Nephron (organoid): ENCODE data around the gene CAV2.

Experiments used
- H3K27ac Mint-ChIP-seq, 3 experiments: 2 replicates each; pipeline ENCODE4 v1.8.0; 2020; ENCODE audit warnings: mixed read lengths in 3 of 3, mild to moderate bottlenecking in 2 of 3, moderate library complexity in 1 of 3
- H3K27me3 Mint-ChIP-seq: 2 replicates; pipeline ENCODE4 v1.8.0; 2021; ENCODE audit warnings: low read depth, mild to moderate bottlenecking, moderate library complexity, mixed read lengths
- H3K36me3 Mint-ChIP-seq: 2 replicates; pipeline ENCODE4 v1.8.0; 2020; ENCODE audit warnings: low read depth, mixed read lengths
- H3K4me1 Mint-ChIP-seq: 2 replicates; pipeline ENCODE4 v1.8.0; 2020; ENCODE audit warnings: mixed read lengths
- H3K4me3 Mint-ChIP-seq, 3 experiments: 2 replicates each; pipeline ENCODE4 v1.8.0; 2020; ENCODE audit warnings: mild to moderate bottlenecking in 3 of 3, mixed read lengths in 3 of 3, moderate library complexity in 2 of 3
- H3K9me3 Mint-ChIP-seq: 2 replicates; pipeline ENCODE4 v1.8.0; 2020; ENCODE audit warnings: mixed read lengths
- TF ChIP-seq, protein P1 (sequence below), 3 experiments: fragments of 200-600 bp; sonication (generic); IDR thresholded peaks; one replicate each; pipeline ENCODE4 v1.5.0; 2021; ENCODE audit warnings: antibody characterized with exemption in 3 of 3; ENCODE audit not compliant: unreplicated experiment in 3 of 3

Gene CAV2

DNA sequence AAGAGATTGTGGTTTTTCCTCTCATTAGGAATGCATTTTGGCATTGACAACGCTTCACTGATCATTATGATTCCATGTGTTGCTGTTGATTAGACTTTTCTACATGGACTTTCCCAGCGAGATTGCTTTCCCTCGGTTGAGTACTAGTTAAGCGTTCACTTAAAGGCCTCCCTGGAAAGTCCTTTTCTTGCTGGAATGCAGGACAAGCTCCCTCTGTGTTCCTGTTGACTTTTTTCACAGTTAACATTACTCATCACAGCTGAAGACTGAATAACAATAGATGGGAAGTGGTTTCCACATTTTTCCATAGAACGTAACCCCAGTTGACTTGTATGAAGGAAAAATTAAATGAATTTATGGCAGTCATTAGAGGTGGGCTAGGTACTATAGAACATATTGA lies 22.7 kb downstream of the CAV2 start:
- H3K36me3 Mint-ChIP-seq, result no peaks in the 10 kb centered on the region
- TF ChIP-seq, protein P1, sequence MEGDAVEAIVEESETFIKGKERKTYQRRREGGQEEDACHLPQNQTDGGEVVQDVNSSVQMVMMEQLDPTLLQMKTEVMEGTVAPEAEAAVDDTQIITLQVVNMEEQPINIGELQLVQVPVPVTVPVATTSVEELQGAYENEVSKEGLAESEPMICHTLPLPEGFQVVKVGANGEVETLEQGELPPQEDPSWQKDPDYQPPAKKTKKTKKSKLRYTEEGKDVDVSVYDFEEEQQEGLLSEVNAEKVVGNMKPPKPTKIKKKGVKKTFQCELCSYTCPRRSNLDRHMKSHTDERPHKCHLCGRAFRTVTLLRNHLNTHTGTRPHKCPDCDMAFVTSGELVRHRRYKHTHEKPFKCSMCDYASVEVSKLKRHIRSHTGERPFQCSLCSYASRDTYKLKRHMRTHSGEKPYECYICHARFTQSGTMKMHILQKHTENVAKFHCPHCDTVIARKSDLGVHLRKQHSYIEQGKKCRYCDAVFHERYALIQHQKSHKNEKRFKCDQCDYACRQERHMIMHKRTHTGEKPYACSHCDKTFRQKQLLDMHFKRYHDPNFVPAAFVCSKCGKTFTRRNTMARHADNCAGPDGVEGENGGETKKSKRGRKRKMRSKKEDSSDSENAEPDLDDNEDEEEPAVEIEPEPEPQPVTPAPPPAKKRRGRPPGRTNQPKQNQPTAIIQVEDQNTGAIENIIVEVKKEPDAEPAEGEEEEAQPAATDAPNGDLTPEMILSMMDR (IDR thresholded peaks at IDR 0.05; ENCODE audit: unreplicated experiment in 3 of 3), result no peak

DNA sequence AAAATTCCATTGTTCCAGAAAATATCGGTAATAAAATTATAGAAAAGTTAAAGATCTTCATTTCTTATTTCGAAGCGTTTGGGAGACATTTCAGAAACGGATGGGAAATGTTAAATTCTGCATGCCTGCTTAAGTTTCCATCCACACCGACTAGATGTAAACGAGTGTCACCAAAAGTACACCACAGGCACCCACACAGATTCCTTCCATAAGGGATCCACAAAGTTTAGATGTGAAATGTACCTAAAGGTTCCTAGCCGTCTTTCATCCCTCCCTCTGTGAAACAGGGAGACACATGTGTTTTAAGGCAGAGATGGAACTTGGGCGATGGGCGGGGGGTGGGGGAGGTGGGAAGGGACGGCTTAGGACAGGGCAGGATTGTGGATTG lies 24.7 kb downstream of the CAV2 start:
- Mint-ChIP-seq H3K27me3 (peaks cover 89% of the 10 kb centered on the region), H3K36me3 (no peaks in the 10 kb centered on the region)
- TF ChIP-seq, protein P1 (IDR thresholded peaks at IDR 0.05; ENCODE audit: unreplicated experiment in 3 of 3), result no peak

More for the DNA sequence above, 22.7 kb downstream of the CAV2 start:
- peaks cover 15% of the 10 kb centered on the region for H3K4me1 Mint-ChIP-seq
- peaks cover 77% of the 10 kb centered on the region for H3K27me3 Mint-ChIP-seq
- H3K9me3 Mint-ChIP-seq, result no peaks in the 10 kb centered on the region
- H3K27ac Mint-ChIP-seq, result no peak overlapping the region
- no peak overlapping the region for H3K4me3 Mint-ChIP-seq

DNA sequence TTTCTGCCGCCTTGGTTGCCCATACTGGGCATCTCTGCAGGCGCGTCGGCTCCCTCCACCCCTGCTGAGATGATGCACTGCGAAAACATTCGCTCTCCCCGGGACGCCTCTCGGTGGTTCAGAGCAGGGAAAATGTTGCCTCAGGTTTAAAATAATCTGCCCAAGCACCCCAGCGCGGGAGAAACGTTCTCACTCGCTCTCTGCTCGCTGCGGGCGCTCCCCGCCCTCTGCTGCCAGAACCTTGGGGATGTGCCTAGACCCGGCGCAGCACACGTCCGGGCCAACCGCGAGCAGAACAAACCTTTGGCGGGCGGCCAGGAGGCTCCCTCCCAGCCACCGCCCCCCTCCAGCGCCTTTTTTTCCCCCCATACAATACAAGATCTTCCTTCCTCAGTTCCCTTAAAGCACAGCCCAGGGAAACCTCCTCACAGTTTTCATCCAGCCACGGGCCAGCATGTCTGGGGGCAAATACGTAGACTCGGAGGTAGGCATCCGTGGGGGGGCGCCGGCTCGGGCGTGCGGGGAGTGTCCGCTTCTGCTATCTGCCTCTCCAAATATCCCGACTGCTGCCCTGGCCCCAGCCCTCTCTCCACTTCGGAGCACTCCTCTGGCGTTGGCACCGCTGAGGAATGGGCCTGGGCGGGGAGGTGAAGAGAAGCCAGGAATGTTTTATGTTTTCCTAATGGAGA lies 25.2 kb downstream of the CAV2 start, which contains the start of gene CAV1:
Gene CAV1 (plus strand): TSS at position 428 of the 689 bp plus-strand sequence. CDS start 27 bp downstream, at position 455.
- TF ChIP-seq, protein P1 (IDR thresholded peaks at IDR 0.05; ENCODE audit: unreplicated experiment in 3 of 3), result no peak
- H3K4me1 Mint-ChIP-seq, result peaks cover 15% of the 10 kb centered on the region
- H3K27me3 Mint-ChIP-seq, result peaks cover 90% of the 10 kb centered on the region
- H3K4me3 Mint-ChIP-seq, result peak within 1 kb of the TSS; percentile 79 to 88 (median 88)
- no peaks in the 10 kb centered on the region for H3K36me3 Mint-ChIP-seq
- H3K27ac Mint-ChIP-seq, result no peak within 1 kb of the TSS
- H3K9me3 Mint-ChIP-seq, result no peaks in the 10 kb centered on the region

More for the DNA sequence above, 24.7 kb downstream of the CAV2 start:
- no peak overlapping the region for H3K27ac Mint-ChIP-seq
- peak overlapping the region; percentile 46 to 74 (median 55) for H3K4me3 Mint-ChIP-seq
- H3K4me1 Mint-ChIP-seq, result peaks cover 15% of the 10 kb centered on the region
- H3K9me3 Mint-ChIP-seq, result no peaks in the 10 kb centered on the region

DNA sequence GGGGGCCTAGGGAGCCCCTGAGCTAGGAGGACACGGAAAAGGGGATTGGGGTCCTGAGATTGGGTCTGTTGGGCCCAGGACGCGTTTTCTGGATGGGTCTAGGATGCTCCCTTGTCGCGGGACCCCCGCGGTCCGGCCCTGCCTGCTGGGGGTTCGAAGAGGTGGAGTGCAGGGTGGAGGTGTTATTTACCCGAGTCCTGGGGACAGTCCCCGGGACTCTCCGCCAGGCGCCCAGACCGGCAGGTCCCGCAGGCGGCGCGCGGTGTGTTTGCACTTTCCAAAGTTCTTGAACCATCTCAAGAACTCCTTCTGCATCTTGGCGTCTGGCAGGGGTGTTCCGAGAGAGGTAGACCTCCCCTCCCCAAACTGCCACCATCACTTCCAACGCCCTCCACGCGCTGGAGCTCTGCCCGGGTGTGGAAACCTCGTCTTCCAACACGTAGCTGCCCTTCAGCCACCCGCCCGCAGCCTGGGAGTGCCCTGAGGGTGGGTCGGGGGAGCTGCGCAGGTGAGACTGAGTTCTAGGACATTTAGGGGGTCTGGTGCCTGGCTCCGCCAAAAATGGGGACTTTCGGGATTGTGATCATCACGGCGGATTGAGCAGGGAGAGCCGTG lies 25.9 kb downstream of the CAV2 start:
- Mint-ChIP-seq H3K36me3 (no peaks in the 10 kb centered on the region), H3K9me3 (no peaks in the 10 kb centered on the region), H3K27ac (no peak overlapping the region), H3K27me3 (peaks cover 91% of the 10 kb centered on the region), H3K4me1 (peaks cover 15% of the 10 kb centered on the region), H3K4me3 (peak overlapping the region; percentile 79 to 88 (median 88))
- TF ChIP-seq, protein P1 (IDR thresholded peaks at IDR 0.05; ENCODE audit: unreplicated experiment in 3 of 3), result no peak

DNA sequence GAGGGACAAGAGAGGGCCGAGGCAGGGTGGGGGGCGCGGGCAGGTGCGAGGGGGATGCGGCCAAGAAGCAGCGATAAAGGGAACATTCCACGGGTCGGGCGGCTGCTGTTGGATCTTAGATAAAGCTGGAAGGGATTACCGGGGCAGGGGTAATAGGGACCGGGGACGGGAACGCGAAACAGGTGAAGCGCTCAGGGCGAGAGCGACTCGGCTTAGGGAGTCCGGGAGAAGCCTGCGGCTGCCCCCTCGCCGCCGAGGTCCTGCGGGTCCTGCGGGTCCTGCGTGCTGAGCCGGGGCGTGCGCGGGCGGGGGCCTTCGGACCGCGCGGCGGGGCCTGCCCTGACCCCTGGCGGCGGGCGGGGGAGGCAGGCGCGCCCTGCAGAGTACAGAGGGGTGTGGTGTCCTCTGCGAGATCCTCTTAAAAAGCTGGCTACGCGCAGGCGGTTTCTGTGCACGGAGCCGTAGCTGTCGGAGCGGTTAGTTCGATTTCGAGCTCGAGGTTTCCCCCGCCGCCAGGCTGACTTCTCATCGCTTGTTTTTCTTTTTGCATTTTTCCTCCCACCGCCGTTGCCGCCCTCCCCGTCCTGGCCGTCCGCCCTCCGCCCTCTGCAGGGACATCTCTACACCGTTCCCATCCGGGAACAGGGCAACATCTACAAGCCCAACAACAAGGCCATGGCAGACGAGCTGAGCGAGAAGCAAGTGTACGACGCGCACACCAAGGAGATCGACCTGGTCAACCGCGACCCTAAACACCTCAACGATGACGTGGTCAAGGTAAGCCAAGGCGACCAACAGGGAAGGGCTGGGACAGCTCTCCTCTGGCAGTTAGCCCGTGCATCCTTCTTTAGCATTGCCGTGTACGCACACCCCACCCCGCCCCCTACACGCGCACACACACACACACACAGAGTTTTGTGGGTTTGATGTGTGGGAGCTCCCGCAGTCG lies 26.6 kb downstream of the CAV2 start:
- Mint-ChIP-seq H3K9me3 (no peaks in the 10 kb centered on the region), H3K4me3 (peak overlapping the region; percentile 84 to 88 (median 88)), H3K4me1 (peaks cover 15% of the 10 kb centered on the region), H3K27me3 (peaks cover 93% of the 10 kb centered on the region), H3K27ac (no peak overlapping the region), H3K36me3 (no peaks in the 10 kb centered on the region)
- TF ChIP-seq, protein P1 (IDR thresholded peaks at IDR 0.05; ENCODE audit: unreplicated experiment in 3 of 3), result peak; percentile 66 to 79 (median 75)
